HepG2 (cell line): ENCODE measurements around the gene F12. TPM values are rescaled to one million over a fixed set of nuclear protein-coding genes. Genes with fewer than 3 reads are reported as not detected.

ENCODE experiments used
- ATF2 ChIP-seq: sonication (generic); formaldehyde crosslinking; IDR thresholded peaks from 2 replicates; pipeline ENCODE4 v1.4.0; 2020; ENCODE audit warnings: missing genetic modification reagents
- ATF7 ChIP-seq, 2 experiments: fragments of 450-650 bp in 1 of 2; sonication (generic) in 1 of 2; formaldehyde crosslinking in 1 of 2; IDR thresholded peaks; 2 replicates each; pipeline versions ENCODE4 v1.4.0 to v1.6.1; 2016 to 2020; ENCODE audit warnings: antibody characterized with exemption in 1 of 2, mild to moderate bottlenecking in 1 of 2, missing genetic modification reagents in 1 of 2
- CSRNP1 ChIP-seq: sonication (generic); formaldehyde crosslinking; IDR thresholded peaks from 2 replicates; pipeline ENCODE4 v1.8.1; 2023; ENCODE audit warnings: mild to moderate bottlenecking, missing genetic modification reagents
- HMGXB4 ChIP-seq, 2 experiments: sonication (generic) in 1 of 2; formaldehyde crosslinking in 1 of 2; IDR thresholded peaks; 2 replicates each; pipeline versions ENCODE4 v1.4.0 to v1.6.1; 2018 to 2020; ENCODE audit warnings: missing genetic modification reagents in 2 of 2, borderline replicate concordance in 1 of 2, low read depth in 1 of 2, mild to moderate bottlenecking in 1 of 2, missing biosample characterization in 1 of 2
- IKZF5 ChIP-seq: IDR thresholded peaks from 2 replicates; pipeline ENCODE4 v1.6.1; 2018; ENCODE audit warnings: missing genetic modification reagents, mild to moderate bottlenecking, missing compliant biosample characterization
- KLF9 ChIP-seq: IDR thresholded peaks from 2 replicates; pipeline ENCODE4 v1.6.1; 2016; ENCODE audit warnings: low read depth
- NFKBIZ ChIP-seq: IDR thresholded peaks from 2 replicates; pipeline ENCODE4 v1.6.1; 2018; ENCODE audit warnings: missing genetic modification reagents, missing compliant biosample characterization
- RNF219 ChIP-seq: sonication (generic); formaldehyde crosslinking; IDR thresholded peaks from 2 replicates; pipeline ENCODE4 v1.5.0; 2020; ENCODE audit warnings: mild to moderate bottlenecking, missing genetic modification reagents
- SAP130 ChIP-seq: IDR thresholded peaks from 2 replicates; pipeline ENCODE4 v1.6.1; 2016; ENCODE audit warnings: low read depth
- TP53 ChIP-seq: sonication (generic); formaldehyde crosslinking; conservative IDR thresholded peaks from 2 replicates; pipeline ENCODE4 v1.4.0; 2020; ENCODE audit warnings: missing genetic modification reagents
- ZBTB7B ChIP-seq: sonication (generic); formaldehyde crosslinking; IDR thresholded peaks from 2 replicates; pipeline ENCODE4 v1.4.0; 2020; ENCODE audit warnings: missing genetic modification reagents
- ZFP37 ChIP-seq: sonication (generic); formaldehyde crosslinking; IDR thresholded peaks from 2 replicates; pipeline ENCODE4 v1.4.0; 2020; ENCODE audit warnings: missing genetic modification reagents, borderline replicate concordance
- ZNF512B ChIP-seq: sonication (generic); formaldehyde crosslinking; IDR thresholded peaks from 2 replicates; pipeline ENCODE4 v1.5.1; 2020; ENCODE audit warnings: missing genetic modification reagents, mild to moderate bottlenecking, borderline replicate concordance
- ZNF580 ChIP-seq: IDR thresholded peaks from 2 replicates; pipeline ENCODE4 v1.6.1; 2016; ENCODE audit warnings: low read depth, borderline replicate concordance
- polyA plus RNA-seq, 8 experiments: library from polyadenylated mRNA; depleted of rRNA in 3 of 8; stranded (reverse) in 7 of 8; unstranded in 1 of 8; fragments of >200 nt; fragmentation: Illumina TruSeq in 4 of 8; extraction: Trizol in 4 of 8; gene quantifications; 2 replicates each; pipeline versions ENCODE4 v1.2.1 to v1.2.3, GENCODE V29; 2011 to 2016; ENCODE audit warnings: low read depth in 4 of 8, missing spikeins in 1 of 8, mixed read lengths in 1 of 8; ENCODE audit not compliant: insufficient read depth in 1 of 8
- total RNA-seq, 5 experiments: library from RNA; depleted of rRNA; stranded (reverse); fragments of >200 nt; fragmentation: Illumina TruSeq; extraction: Trizol; gene quantifications; 2 replicates each; pipeline ENCODE4 v1.2.3, GENCODE V29; 2016; ENCODE audit warnings: low read depth in 1 of 5

The F12 gene
- total and polyA plus RNA-seq, 2 of the 13 experiments (the other 11 are each of a cell fraction or from before 2014, with no cell fraction given): 2.5 to 3.0 TPM

- TF ChIP-seq HMGXB4 (CRISPR knock-in tag; IDR thresholded peaks at IDR 0.05; ENCODE audit: borderline replicate concordance in 1 of 2, low read depth in 1 of 2) (peak in 1 of 2 experiments; percentile 35; a peak in 1 of 4 replicates), ATF7 (IDR thresholded peaks at IDR 0.05) (no peak), ATF7 (CRISPR knock-in tag; IDR thresholded peaks at IDR 0.05) (no peak), ZNF580 (CRISPR knock-in tag) (peak; percentile 31; the same call in 1 of the 2 replicates), RNF219 (CRISPR knock-in tag) (no peak), KLF9 (CRISPR knock-in tag) (0 out of 2 replicates have a peak, but pooled peaks have one; percentile 1), ZNF512B (CRISPR knock-in tag) (no peak), TP53 (no peak), ATF2 (CRISPR knock-in tag) (0 out of 2 replicates have a peak, but pooled peaks have one; percentile 17), SAP130 (CRISPR knock-in tag) (peak; percentile 24; the same call in 1 of the 2 replicates), ZBTB7B (peak; percentile 78), CSRNP1 (CRISPR knock-in tag) (0 out of 2 replicates have a peak, but pooled peaks have one; percentile 26), NFKBIZ (0 out of 2 replicates have a peak, but pooled peaks have one; percentile 1), IKZF5 (CRISPR knock-in tag) (no peak), ZFP37 (no peak)
Measured at GRCh38 chr5:177377851-177378776, 31.2 kb downstream of the F12 start (continued).
